ENCODE results near the gene ADAMTS12.

ADAMTS12 gene

DNA sequence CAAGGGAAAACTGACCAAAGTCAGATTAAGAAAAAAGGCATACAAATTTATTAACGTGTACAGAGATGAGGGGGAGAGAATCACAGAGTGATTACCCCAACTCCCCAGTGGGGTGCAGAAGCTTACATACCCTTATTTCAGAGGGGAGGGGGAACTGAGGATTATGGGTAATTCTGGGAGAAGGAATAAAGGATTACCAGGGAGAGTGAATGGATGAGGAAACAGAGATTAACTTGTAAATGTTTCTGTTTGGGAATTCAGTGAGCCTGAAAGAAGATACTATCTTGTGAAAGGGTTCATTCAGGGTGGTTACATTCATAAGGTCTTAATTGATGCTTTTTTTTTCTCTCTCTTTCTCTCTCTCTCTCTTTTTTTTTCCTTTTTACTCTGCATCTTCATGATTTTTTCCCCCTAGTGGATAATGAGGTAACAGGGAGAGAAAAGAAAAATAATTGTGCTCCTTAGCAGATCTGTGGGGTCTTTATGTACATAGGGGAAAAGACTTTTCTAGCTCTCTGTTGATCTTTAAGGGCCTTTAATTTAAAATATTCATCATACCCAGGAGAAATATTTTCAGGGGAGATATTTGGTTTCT is 401.6 kb downstream of the ADAMTS12 start:
- FAIRE-seq (no peak), DNase-seq (ENCODE audit: insufficient read length, low spot score) (no peak)

DNA sequence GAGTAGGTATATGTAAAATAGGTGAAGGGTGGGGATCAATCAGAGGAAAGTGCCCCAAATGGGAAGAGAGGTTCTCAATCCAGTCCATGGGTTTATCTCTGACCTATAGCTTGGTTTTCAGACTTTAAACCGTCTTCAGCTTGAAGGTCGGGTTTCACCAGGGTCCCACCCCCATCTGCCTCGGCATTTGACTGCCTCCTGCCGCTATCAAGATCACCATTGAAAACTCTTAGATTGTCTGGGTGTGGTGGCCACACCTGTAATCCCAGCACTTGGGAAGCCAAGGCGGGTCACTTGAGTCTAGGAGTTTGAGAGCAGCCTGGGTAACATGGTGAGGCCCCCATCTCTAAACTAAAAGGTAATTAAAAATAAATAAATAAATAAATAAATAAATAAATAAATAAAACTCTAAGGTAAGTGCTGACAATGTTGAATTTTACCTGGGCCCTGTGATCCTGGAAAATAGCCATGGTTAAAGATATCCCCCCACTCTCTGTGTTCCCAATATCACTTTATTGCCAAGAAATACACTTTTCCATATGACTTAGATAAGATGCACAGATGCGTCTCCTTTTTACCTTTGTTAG is 402.2 kb downstream of the ADAMTS12 start:
- DNase-seq (ENCODE audit: insufficient read length, low spot score) (no peak), FAIRE-seq (no peak)

- DNase-seq (ENCODE audit: insufficient read length, low spot score) (no peak), FAIRE-seq (no peak)
These were observed 403.0 kb downstream of the ADAMTS12 start for GRCh38 chr5:33488558-33489355.

DNA sequence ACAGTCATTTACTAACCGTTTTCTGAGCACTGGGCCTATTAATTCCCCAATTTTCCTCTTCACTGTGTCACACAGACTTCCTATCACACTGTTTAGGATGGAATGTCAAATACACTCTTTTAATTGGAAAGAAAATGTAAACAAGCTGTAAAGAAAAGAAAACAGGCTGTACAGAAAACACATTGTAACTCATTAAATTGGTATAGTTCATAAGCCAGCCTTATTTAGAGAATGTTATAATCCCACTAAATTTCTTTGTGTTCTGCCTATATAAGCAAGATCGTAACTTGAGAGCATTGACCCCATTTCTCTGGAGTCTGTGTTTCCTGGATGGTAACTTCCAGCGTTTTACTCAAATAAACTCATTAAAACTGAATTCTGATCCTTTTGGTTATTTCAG is 404.6 kb downstream of the ADAMTS12 start:
- FAIRE-seq (no peak), DNase-seq (ENCODE audit: insufficient read length, low spot score) (no peak)

GRCh38 chr5:33482335-33482734 is 409.5 kb downstream of the ADAMTS12 start:
- DNase-seq (ENCODE audit: insufficient read length, low spot score) (no peak), FAIRE-seq (no peak)

GRCh38 chr5:33480876-33481275 is 410.9 kb downstream of the ADAMTS12 start:
- FAIRE-seq (no peak), DNase-seq (ENCODE audit: insufficient read length, low spot score) (no peak)

- no peak for DNase-seq (ENCODE audit: insufficient read length, low spot score)
- FAIRE-seq, result no peak
These were observed 412.5 kb downstream of the ADAMTS12 start for GRCh38 chr5:33479311-33479710.

- FAIRE-seq (no peak), DNase-seq (ENCODE audit: insufficient read length, low spot score) (no peak)
These were observed 414.0 kb downstream of the ADAMTS12 start for GRCh38 chr5:33477816-33478215.

DNA sequence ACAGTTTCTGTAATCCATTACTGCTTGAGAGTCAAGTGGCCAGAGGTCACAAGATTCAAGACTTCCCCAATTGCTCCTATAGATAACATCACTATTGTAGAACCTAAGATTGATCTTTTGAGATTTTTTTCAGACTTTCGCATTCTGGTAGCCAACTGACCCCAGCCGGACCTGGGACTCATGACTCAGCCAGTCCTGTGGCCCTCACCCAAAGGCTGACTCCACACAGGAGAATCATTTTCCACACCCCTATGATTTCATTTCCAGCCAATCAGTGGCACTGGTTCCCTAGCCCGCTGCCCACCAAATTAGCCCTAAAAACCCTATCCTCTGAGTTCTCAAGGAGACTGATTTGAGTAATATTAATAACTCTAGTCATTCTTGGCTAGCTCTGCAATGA is 414.8 kb downstream of the ADAMTS12 start:
- no peak for DNase-seq (ENCODE audit: insufficient read length, low spot score)
- FAIRE-seq, result no peak

- FAIRE-seq (no peak), DNase-seq (ENCODE audit: insufficient read length, low spot score) (no peak)
These were observed 416.1 kb downstream of the ADAMTS12 start for GRCh38 chr5:33475706-33476105.

GRCh38 chr5:33474931-33475499 is 416.8 kb downstream of the ADAMTS12 start:
- DNase-seq (ENCODE audit: insufficient read length, low spot score) (no peak), FAIRE-seq (no peak)

- FAIRE-seq (no peak), DNase-seq (ENCODE audit: insufficient read length, low spot score) (no peak)
These were observed 417.8 kb downstream of the ADAMTS12 start for GRCh38 chr5:33474004-33474403.

All from GM19239 (cell line).